Mesendoderm (in vitro differentiated cells): ENCODE data around the gene CCBE1.

Experiments
- DNase-seq: peaks from one replicate; pipeline ENCODE4 v3.0.0; 2013
- H2AK5ac ChIP-seq: 2 replicates; pipeline ENCODE4 v1.6.1; 2013; ENCODE audit warnings: low read length, inconsistent platforms
- H2BK120ac ChIP-seq: 2 replicates; pipeline ENCODE4 v1.6.1; 2013; ENCODE audit warnings: low read depth, mild to moderate bottlenecking, low read length, moderate library complexity, mixed read lengths
- H2BK15ac ChIP-seq: replicated peaks from 2 replicates; pipeline ENCODE4 v1.6.1; 2013; ENCODE audit warnings: low read depth, mild to moderate bottlenecking, moderate library complexity
- H2BK5ac ChIP-seq: 2 replicates; pipeline ENCODE4 v1.6.1; 2013; ENCODE audit warnings: low read length, inconsistent platforms
- H3K18ac ChIP-seq: 2 replicates; pipeline ENCODE4 v1.6.1; 2013; ENCODE audit warnings: mild to moderate bottlenecking, low read length, mixed read lengths
- H3K23ac ChIP-seq: one replicate; pipeline ENCODE4 v1.6.1; 2013; ENCODE audit warnings: low read length
- H3K27ac ChIP-seq: 2 replicates; pipeline ENCODE4 v1.5.1; 2013; ENCODE audit warnings: low read depth, mild to moderate bottlenecking, inconsistent platforms, low read length, moderate library complexity
- H3K27me3 ChIP-seq: 2 replicates; pipeline ENCODE4 v1.6.1; 2013; ENCODE audit warnings: low read length, control low read depth, mild to moderate bottlenecking, inconsistent platforms; ENCODE audit not compliant: insufficient read depth, poor library complexity
- H3K36me3 ChIP-seq: 2 replicates; pipeline ENCODE4 v1.6.1; 2013; ENCODE audit warnings: low read length, inconsistent platforms; ENCODE audit not compliant: control insufficient read depth, insufficient read depth
- H3K4ac ChIP-seq: one replicate; pipeline ENCODE4 v1.6.1; 2013; ENCODE audit warnings: low read depth, mild to moderate bottlenecking, low read length, moderate library complexity
- H3K4me1 ChIP-seq: 2 replicates; pipeline ENCODE4 v1.6.1; 2013; ENCODE audit warnings: low read depth, low read length, inconsistent platforms; ENCODE audit not compliant: control insufficient read depth
- H3K4me2 ChIP-seq: 2 replicates; pipeline ENCODE4 v1.6.1; 2013; ENCODE audit warnings: low read length
- H3K4me3 ChIP-seq: 2 replicates; pipeline ENCODE4 v1.5.1; 2013; ENCODE audit warnings: mild to moderate bottlenecking, low read length
- H3K56ac ChIP-seq: one replicate; pipeline ENCODE4 v1.6.1; 2013; ENCODE audit warnings: low read length
- H3K79me1 ChIP-seq: 2 replicates; pipeline ENCODE4 v1.6.1; 2013; ENCODE audit warnings: low read length, inconsistent platforms
- H3K79me2 ChIP-seq: 2 replicates; pipeline ENCODE4 v1.6.1; 2013; ENCODE audit warnings: mild to moderate bottlenecking, low read length; ENCODE audit not compliant: control insufficient read depth, insufficient read depth
- H3K9ac ChIP-seq: 2 replicates; pipeline ENCODE4 v1.6.1; 2013; ENCODE audit warnings: low read length, inconsistent platforms
- H4K5ac ChIP-seq: one replicate; pipeline ENCODE4 v1.6.1; 2013; ENCODE audit warnings: low read length
- H4K8ac ChIP-seq: one replicate; pipeline ENCODE4 v1.6.1; 2013; ENCODE audit warnings: low read depth, mild to moderate bottlenecking, control low read depth, low read length, moderate library complexity
- WGBS: extraction: QIAGEN DNeasy Blood & Tissue Kit; methylation state at CpG from one replicate; pipeline ENCODE4 v1.1.7; 2013; ENCODE audit warnings: low lambda C conversion rate, missing lambda C conversion rate; ENCODE audit not compliant: insufficient coverage; ENCODE audit errors: extremely low coverage; 5-methylcytosine and 5-hydroxymethylcytosine counted together

CCBE1 gene

GRCh38 chr18:59696311-59697235 is 650 bp downstream of the CCBE1 start:
- Histone ChIP-seq H3K36me3 (no peaks in the 10 kb centered on the region), H3K27me3 (peaks cover 23% of the 10 kb centered on the region), H3K4me3 (peak overlapping the region; percentile 35), H3K4me1 (no peaks in the 10 kb centered on the region), H2BK5ac (no peak overlapping the region), H3K23ac (peak overlapping the region; percentile 45), H3K9ac (peak overlapping the region; percentile 45), H4K5ac (no peak overlapping the region), H3K27ac (no peak overlapping the region), H2BK15ac (no peak overlapping the region), H3K4me2 (peak overlapping the region; percentile 90), H4K8ac (no peak overlapping the region), H3K79me1 (no peaks in the 10 kb centered on the region), H3K79me2 (no peaks in the 10 kb centered on the region), H3K56ac (peak overlapping the region; percentile 76), H3K18ac (no peak overlapping the region), H3K4ac (no peak overlapping the region), H2AK5ac (no peak overlapping the region), H2BK120ac (no peak overlapping the region)
- peak; percentile 53 for DNase-seq
- WGBS: no CpG with 5 or more reads among the region's 79 CpGs

DNA sequence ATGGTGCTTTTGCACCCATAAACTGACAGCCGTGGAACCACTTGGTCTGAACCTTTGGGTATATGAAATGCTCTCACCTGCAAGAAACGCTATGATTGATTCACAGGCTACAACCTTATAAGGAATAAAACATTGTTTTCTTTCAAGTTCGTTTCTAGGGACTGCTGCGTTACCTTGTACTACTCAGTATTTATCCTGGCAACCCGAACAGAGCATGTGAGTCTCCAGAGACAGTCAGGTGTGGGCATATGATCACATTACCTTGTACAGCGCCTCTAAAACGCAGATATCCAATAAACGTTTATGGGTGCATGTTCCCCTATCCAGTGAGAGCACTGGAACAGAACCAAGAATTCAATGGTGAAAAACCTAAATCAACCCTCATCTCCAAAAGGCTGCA is 1.7 kb downstream of the CCBE1 start:
- Histone ChIP-seq H3K27me3 (peaks cover 23% of the 10 kb centered on the region), H2BK5ac (no peak overlapping the region), H3K9ac (no peak overlapping the region), H3K18ac (no peak overlapping the region), H3K27ac (no peak overlapping the region), H3K36me3 (no peaks in the 10 kb centered on the region), H3K4me3 (no peak overlapping the region), H3K23ac (no peak overlapping the region), H2AK5ac (no peak overlapping the region), H4K8ac (no peak overlapping the region), H3K4me1 (no peaks in the 10 kb centered on the region), H3K4ac (no peak overlapping the region), H3K79me1 (no peaks in the 10 kb centered on the region), H3K4me2 (no peak overlapping the region), H3K56ac (no peak overlapping the region), H4K5ac (no peak overlapping the region), H2BK120ac (no peak overlapping the region), H2BK15ac (no peak overlapping the region), H3K79me2 (no peaks in the 10 kb centered on the region)
- WGBS: no CpG with 5 or more reads among the region's 8 CpGs
- DNase-seq: no peak

GRCh38 chr18:59694824-59695223 is 2.4 kb downstream of the CCBE1 start:
- Histone ChIP-seq H3K27ac (no peak overlapping the region), H2BK120ac (no peak overlapping the region), H3K9ac (no peak overlapping the region), H3K27me3 (peaks cover 23% of the 10 kb centered on the region), H2BK15ac (no peak overlapping the region), H2BK5ac (no peak overlapping the region), H4K8ac (no peak overlapping the region), H2AK5ac (no peak overlapping the region), H3K4me2 (no peak overlapping the region), H3K79me2 (no peaks in the 10 kb centered on the region), H3K56ac (no peak overlapping the region), H3K23ac (no peak overlapping the region), H3K4me1 (no peaks in the 10 kb centered on the region), H3K4ac (no peak overlapping the region), H3K4me3 (no peak overlapping the region), H3K36me3 (no peaks in the 10 kb centered on the region), H4K5ac (no peak overlapping the region), H3K18ac (no peak overlapping the region), H3K79me1 (no peaks in the 10 kb centered on the region)
- WGBS: no CpG with 5 or more reads among the region's 4 CpGs
- DNase-seq: no peak

GRCh38 chr18:59691996-59692395 is 5.2 kb downstream of the CCBE1 start:
- no peak overlapping the region for H2AK5ac ChIP-seq
- no peaks in the 10 kb centered on the region for H3K79me1 ChIP-seq
- no peak overlapping the region for H3K4ac ChIP-seq
- H3K4me2 ChIP-seq: no peak overlapping the region
- no peak overlapping the region for H4K8ac ChIP-seq
- no peak overlapping the region for H3K18ac ChIP-seq
- H2BK15ac ChIP-seq: no peak overlapping the region
- H3K56ac ChIP-seq: no peak overlapping the region
- H3K79me2 ChIP-seq: no peaks in the 10 kb centered on the region
- no peaks in the 10 kb centered on the region for H3K4me1 ChIP-seq
- DNase-seq: no peak
- H3K36me3 ChIP-seq: no peaks in the 10 kb centered on the region
- no peak overlapping the region for H2BK5ac ChIP-seq
- no peak overlapping the region for H3K27ac ChIP-seq
- no peak overlapping the region for H3K4me3 ChIP-seq
- H4K5ac ChIP-seq: no peak overlapping the region
- no peak overlapping the region for H3K9ac ChIP-seq
- H2BK120ac ChIP-seq: no peak overlapping the region
- WGBS: no CpG with 5 or more reads among the region's 4 CpGs
- H3K27me3 ChIP-seq: peaks cover 19% of the 10 kb centered on the region
- H3K23ac ChIP-seq: no peak overlapping the region

GRCh38 chr18:59690996-59691395 is 6.2 kb downstream of the CCBE1 start:
- Histone ChIP-seq H2AK5ac (no peak overlapping the region), H3K4me3 (no peak overlapping the region), H3K27me3 (peaks cover 13% of the 10 kb centered on the region), H3K4me1 (no peaks in the 10 kb centered on the region), H3K23ac (no peak overlapping the region), H3K79me2 (no peaks in the 10 kb centered on the region), H3K4ac (no peak overlapping the region), H3K79me1 (no peaks in the 10 kb centered on the region), H2BK15ac (no peak overlapping the region), H3K27ac (no peak overlapping the region), H4K5ac (no peak overlapping the region), H3K4me2 (no peak overlapping the region), H3K56ac (no peak overlapping the region), H4K8ac (no peak overlapping the region), H3K18ac (no peak overlapping the region), H2BK5ac (no peak overlapping the region), H3K9ac (no peak overlapping the region), H2BK120ac (no peak overlapping the region), H3K36me3 (no peaks in the 10 kb centered on the region)
- no peak for DNase-seq
